IMR-90 (cell line): ENCODE measurements around the gene TMEM121B. TPM values are rescaled to one million over a fixed set of nuclear protein-coding genes. Genes with fewer than 3 reads are reported as not detected.

Experiments used
- ATAC-seq: fragments of 200-7000 bp; cut with Tn5 transposase; 2 replicates; pipeline ENCODE4 v1.9.1; 2020; ENCODE audit warnings: low read depth, mild to moderate bottlenecking, moderate library complexity
- BruUV-seq: library from RNA; stranded (reverse); fragments of 400-500 nt; replicated peaks from 2 replicates; lab custom pipeline; 2021; lab: Mats Ljungman, UMichigan
- CTCF ChIA-PET: fragments of 300-600 bp; formaldehyde crosslinking; extraction: SDS; loops from one replicate; lab custom pipeline; 2021; ENCODE audit warnings: antibody characterized with exemption; lab: Yijun Ruan, JAX
- POLR2A ChIA-PET: fragments of 300-600 bp; sonication (Branson Sonifier 250); formaldehyde crosslinking; loops from one replicate; lab custom pipeline; 2022; ENCODE audit warnings: antibody characterized with exemption; ENCODE audit not compliant: unreplicated experiment; lab: Charles Lee
- DNase-seq: peaks from one replicate; pipeline ENCODE4 v3.0.0; 2013
- H2AFZ ChIP-seq: replicated peaks from 2 replicates; pipeline ENCODE3; 2013; ENCODE audit warnings: low read length, mild to moderate bottlenecking; ENCODE audit not compliant: poor library complexity
- H2AK5ac ChIP-seq: 2 replicates; pipeline ENCODE4 v1.6.1; 2013; ENCODE audit warnings: low read depth, low read length, inconsistent platforms
- H2AK9ac ChIP-seq: replicated peaks from 2 replicates; pipeline ENCODE3; 2013; ENCODE audit warnings: mild to moderate bottlenecking, low read depth, low read length, moderate library complexity; ENCODE audit not compliant: poor library complexity
- H2BK120ac ChIP-seq: 2 replicates; pipeline ENCODE4 v1.6.1; 2013; ENCODE audit warnings: low read depth, low read length, inconsistent platforms
- H2BK15ac ChIP-seq: 3 replicates; pipeline ENCODE4 v1.6.1; 2013; ENCODE audit warnings: low read depth, low read length, inconsistent platforms
- H2BK20ac ChIP-seq: 2 replicates; pipeline ENCODE4 v1.6.1; 2013; ENCODE audit warnings: low read depth, mild to moderate bottlenecking, inconsistent platforms, low read length, moderate library complexity
- H2BK5ac ChIP-seq: 2 replicates; pipeline ENCODE4 v1.6.1; 2013; ENCODE audit warnings: mild to moderate bottlenecking, low read depth, low read length, inconsistent platforms; ENCODE audit not compliant: poor library complexity, severe bottlenecking
- H3K14ac ChIP-seq: replicated peaks from 2 replicates; pipeline ENCODE4 v1.6.1; 2013; ENCODE audit warnings: low read depth, low read length, inconsistent platforms
- H3K18ac ChIP-seq: 2 replicates; pipeline ENCODE4 v1.6.1; 2013; ENCODE audit warnings: low read depth, low read length, control low read depth
- H3K23ac ChIP-seq: 2 replicates; pipeline ENCODE4 v1.6.1; 2013; ENCODE audit warnings: low read depth, low read length, inconsistent platforms
- H3K27ac ChIP-seq: 2 replicates; pipeline ENCODE4 v1.5.1; 2013; ENCODE audit warnings: mild to moderate bottlenecking, control low read depth, low read length; ENCODE audit not compliant: insufficient read depth
- H3K27me3 ChIP-seq: 2 replicates; pipeline ENCODE4 v1.6.1; 2013; ENCODE audit warnings: low read length; ENCODE audit not compliant: control insufficient read depth, insufficient read depth
- H3K36me3 ChIP-seq: 2 replicates; pipeline ENCODE4 v1.6.1; 2013; ENCODE audit warnings: low read length, mixed read lengths; ENCODE audit not compliant: control insufficient read depth, insufficient read depth
- H3K4ac ChIP-seq: 2 replicates; pipeline ENCODE4 v1.6.1; 2013; ENCODE audit warnings: low read depth, low read length, inconsistent platforms
- H3K4me1 ChIP-seq: 2 replicates; pipeline ENCODE4 v1.6.1; 2013; ENCODE audit warnings: low read length, mixed read lengths; ENCODE audit not compliant: control insufficient read depth, insufficient read depth
- H3K4me2 ChIP-seq: 2 replicates; pipeline ENCODE4 v1.6.1; 2013; ENCODE audit warnings: low read depth, mild to moderate bottlenecking, control low read depth, low read length, moderate library complexity
- H3K4me3 ChIP-seq: 2 replicates; pipeline ENCODE4 v1.5.1; 2013; ENCODE audit warnings: low read depth, mild to moderate bottlenecking, control low read depth, low read length, moderate library complexity; ENCODE audit not compliant: insufficient read depth
- H3K56ac ChIP-seq: 2 replicates; pipeline ENCODE4 v1.6.1; 2013; ENCODE audit warnings: low read length, inconsistent platforms; ENCODE audit not compliant: insufficient read depth; ENCODE audit errors: extremely low read depth
- H3K79me1 ChIP-seq, 2 experiments: 2 replicates each; pipeline ENCODE4 v1.6.1; 2013; ENCODE audit warnings: low read length in 2 of 2, inconsistent platforms in 1 of 2, low read depth in 1 of 2
- H3K9ac ChIP-seq: 2 replicates; pipeline ENCODE4 v1.6.1; 2013; ENCODE audit warnings: low read depth, low read length, control low read depth
- H3K9me1 ChIP-seq: 2 replicates; pipeline ENCODE4 v1.6.1; 2013; ENCODE audit warnings: low read length, inconsistent platforms; ENCODE audit not compliant: insufficient read depth
- H3K9me3 ChIP-seq: 2 replicates; pipeline ENCODE4 v1.6.1; 2013; ENCODE audit warnings: low read length; ENCODE audit not compliant: control insufficient read depth, insufficient read depth
- H4K20me1 ChIP-seq: 2 replicates; pipeline ENCODE4 v1.6.1; 2013; ENCODE audit warnings: low read length, inconsistent platforms; ENCODE audit not compliant: insufficient read depth
- H4K5ac ChIP-seq: 2 replicates; pipeline ENCODE4 v1.6.1; 2013; ENCODE audit warnings: mild to moderate bottlenecking, low read depth, low read length, control low read depth
- H4K8ac ChIP-seq, 2 experiments: 2 replicates each; pipeline ENCODE4 v1.6.1; 2013; ENCODE audit warnings: low read depth in 2 of 2, low read length in 2 of 2, control low read depth in 1 of 2, inconsistent platforms in 1 of 2
- H4K91ac ChIP-seq: 2 replicates; pipeline ENCODE4 v1.6.1; 2013; ENCODE audit warnings: low read depth, low read length, inconsistent platforms; ENCODE audit not compliant: insufficient read depth
- BHLHE40 ChIP-seq: fragments of 150-350 bp; IDR thresholded peaks from 2 replicates; pipeline ENCODE4 v1.6.1; 2016; ENCODE audit warnings: mild to moderate bottlenecking, low read depth, low read length
- CEBPB ChIP-seq: IDR thresholded peaks from 2 replicates; pipeline ENCODE4 v1.6.1; 2012; ENCODE audit warnings: low read depth, low read length, improper control_type of control experiment
- CHD1 ChIP-seq: IDR thresholded peaks from 2 replicates; pipeline ENCODE4 v1.6.1; 2012; ENCODE audit warnings: low read depth, low read length, improper control_type of control experiment
- FOS ChIP-seq: fragments of 150-350 bp; IDR thresholded peaks from 2 replicates; pipeline ENCODE4 v1.6.1; 2016; ENCODE audit warnings: low read depth, low read length
- MAFK ChIP-seq: IDR thresholded peaks from 2 replicates; pipeline ENCODE4 v1.6.1; 2012; ENCODE audit warnings: low read depth, low read length, improper control_type of control experiment
- MAZ ChIP-seq: IDR thresholded peaks from 2 replicates; pipeline ENCODE4 v1.6.1; 2012; ENCODE audit warnings: low read depth, mild to moderate bottlenecking, low read length, improper control_type of control experiment, moderate library complexity, borderline replicate concordance
- MXI1 ChIP-seq: IDR thresholded peaks from 2 replicates; pipeline ENCODE4 v1.6.1; 2012; ENCODE audit warnings: low read depth, mild to moderate bottlenecking, low read length, moderate library complexity, borderline replicate concordance
- NFE2L2 ChIP-seq: fragments of 150-350 bp; IDR thresholded peaks from 2 replicates; pipeline ENCODE4 v1.6.1; 2016; ENCODE audit warnings: low read depth, mild to moderate bottlenecking, low read length
- POLR2A ChIP-seq: IDR thresholded peaks from 2 replicates; pipeline ENCODE4 v1.6.1; 2012; ENCODE audit warnings: mild to moderate bottlenecking, low read depth, low read length
- RAD21 ChIP-seq: IDR thresholded peaks from 2 replicates; pipeline ENCODE4 v1.6.1; 2012; ENCODE audit warnings: low read length, improper control_type of control experiment
- RCOR1 ChIP-seq: IDR thresholded peaks from 2 replicates; pipeline ENCODE4 v1.6.1; 2012; ENCODE audit warnings: mild to moderate bottlenecking, low read length, improper control_type of control experiment; ENCODE audit not compliant: insufficient replicate concordance
- RFX5 ChIP-seq: IDR thresholded peaks from 2 replicates; pipeline ENCODE4 v1.8.0; 2012; ENCODE audit warnings: low read depth, mild to moderate bottlenecking, low read length, moderate library complexity
- SMC3 ChIP-seq: fragments of 150-350 bp; IDR thresholded peaks from 2 replicates; pipeline ENCODE4 v1.6.1; 2016; ENCODE audit warnings: low read depth, mild to moderate bottlenecking, antibody characterized with exemption, low read length, moderate library complexity
- dilution Hi-C: fragments of 300-500 bp; cut with HindIII; formaldehyde crosslinking; loops from one replicate; pipeline ENCODE4 v1.14.3; 2018; ENCODE audit warnings: low sequenced_read_pairs; ENCODE audit not compliant: unreplicated experiment
- in situ Hi-C: fragments of 300-500 bp; cut with MboI; formaldehyde crosslinking; loops from 3 replicates; pipeline ENCODE4 v1.14.3; 2019; ENCODE audit warnings: low sequenced_read_pairs, inconsistent platforms, mixed read lengths
- intact Hi-C: fragments of 100-400 bp; cut with micrococcal nuclease; formaldehyde crosslinking; loops from 2 replicates; pipeline ENCODE4 v1.10.0; 2022
- polyA plus RNA-seq, 3 experiments: library from polyadenylated mRNA; depleted of rRNA; stranded (reverse); fragments of >200 nt; gene quantifications; 2 replicates each; pipeline ENCODE4 v1.2.3, GENCODE V29; 2012; ENCODE audit warnings: low replicate concordance in 1 of 3
- total RNA-seq: library from RNA; depleted of rRNA; stranded (reverse); fragments of >200 nt; gene quantifications from 2 replicates; pipeline ENCODE4 v1.2.3, GENCODE V29; 2012
- TF ChIP-seq, protein P1 (sequence below): fragments of 150-350 bp; IDR thresholded peaks from 2 replicates; pipeline ENCODE4 v1.6.1; 2017; ENCODE audit warnings: mild to moderate bottlenecking, antibody characterized with exemption, low read length, low read depth
- TF ChIP-seq, protein P2 (sequence below): fragments of 150-350 bp; IDR thresholded peaks from 2 replicates; pipeline ENCODE4 v1.6.1; 2016; ENCODE audit warnings: low read depth, mild to moderate bottlenecking, low read length, moderate library complexity, borderline replicate concordance
- TF ChIP-seq, protein P3 (sequence below): conservative IDR thresholded peaks from 2 replicates; pipeline ENCODE4 v1.5.1; 2012; ENCODE audit warnings: mild to moderate bottlenecking, low read depth, low read length, improper control_type of control experiment

TMEM121B gene
- total and polyA plus RNA-seq, 2 of the 4 experiments (the other 2 are of a cell fraction) = under 0.01 to 0.29 TPM

DNA sequence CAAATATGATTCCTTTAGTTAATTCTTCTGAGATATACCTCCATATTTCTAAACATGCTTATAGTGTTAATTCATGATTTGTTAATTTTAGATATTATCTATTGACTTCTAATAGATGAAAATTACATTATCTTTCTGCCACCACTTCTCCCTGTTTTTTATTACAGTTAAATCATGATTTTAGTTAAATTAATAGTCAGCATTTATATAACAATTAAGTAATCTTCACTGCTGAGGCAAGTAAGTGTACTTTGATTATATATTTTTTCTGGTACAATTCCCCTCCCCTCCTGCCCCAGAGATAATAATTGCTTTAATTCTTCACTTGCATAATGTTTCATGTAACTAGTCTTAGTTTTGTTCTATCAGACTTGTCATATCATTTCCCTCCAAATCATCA, 30.6 kb downstream of the TMEM121B start:
- Histone ChIP-seq H2BK120ac (no peak overlapping the region), H2BK5ac (no peak overlapping the region), H2AFZ (no peak overlapping the region), H3K36me3 (no peaks in the 10 kb centered on the region), H2AK5ac (no peak overlapping the region), H3K23ac (no peak overlapping the region), H3K18ac (no peak overlapping the region), H3K4me1 (peaks cover 10% of the 10 kb centered on the region), H3K4ac (no peak overlapping the region), H2AK9ac (no peak overlapping the region), H4K5ac (no peak overlapping the region), H3K9ac (no peak overlapping the region), H3K4me3 (no peak overlapping the region), H3K79me1 (peaks cover 17 to 69% of the 10 kb centered on the region in 2 experiments), H4K8ac (no peak overlapping the region), H3K14ac (no peak overlapping the region), H3K9me3 (no peaks in the 10 kb centered on the region), H3K4me2 (no peak overlapping the region), H3K9me1 (peaks cover 10% of the 10 kb centered on the region), H4K91ac (no peak overlapping the region), H2BK15ac (no peak overlapping the region), H4K20me1 (peaks cover 61% of the 10 kb centered on the region), H3K27ac (no peak overlapping the region), H3K56ac (no peak overlapping the region), H3K27me3 (no peaks in the 10 kb centered on the region), H2BK20ac (no peak overlapping the region)
- CTCF ChIA-PET = no interaction called here
- in situ Hi-C loops (loop anchor here (25.0 kb wide), 1 partner anchor 722 kb away; no protein-coding TSS in a partner anchor), dilution Hi-C loops (no loop called here), intact Hi-C loops (no loop called here)
- POLR2A ChIA-PET = no interaction called here
- TF ChIP-seq RFX5 = no peak
- no peak for TF ChIP-seq POLR2A
- TF ChIP-seq, protein P1, sequence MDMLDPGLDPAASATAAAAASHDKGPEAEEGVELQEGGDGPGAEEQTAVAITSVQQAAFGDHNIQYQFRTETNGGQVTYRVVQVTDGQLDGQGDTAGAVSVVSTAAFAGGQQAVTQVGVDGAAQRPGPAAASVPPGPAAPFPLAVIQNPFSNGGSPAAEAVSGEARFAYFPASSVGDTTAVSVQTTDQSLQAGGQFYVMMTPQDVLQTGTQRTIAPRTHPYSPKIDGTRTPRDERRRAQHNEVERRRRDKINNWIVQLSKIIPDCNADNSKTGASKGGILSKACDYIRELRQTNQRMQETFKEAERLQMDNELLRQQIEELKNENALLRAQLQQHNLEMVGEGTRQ = no peak
- TF ChIP-seq MAFK = no peak
- TF ChIP-seq, protein P2, sequence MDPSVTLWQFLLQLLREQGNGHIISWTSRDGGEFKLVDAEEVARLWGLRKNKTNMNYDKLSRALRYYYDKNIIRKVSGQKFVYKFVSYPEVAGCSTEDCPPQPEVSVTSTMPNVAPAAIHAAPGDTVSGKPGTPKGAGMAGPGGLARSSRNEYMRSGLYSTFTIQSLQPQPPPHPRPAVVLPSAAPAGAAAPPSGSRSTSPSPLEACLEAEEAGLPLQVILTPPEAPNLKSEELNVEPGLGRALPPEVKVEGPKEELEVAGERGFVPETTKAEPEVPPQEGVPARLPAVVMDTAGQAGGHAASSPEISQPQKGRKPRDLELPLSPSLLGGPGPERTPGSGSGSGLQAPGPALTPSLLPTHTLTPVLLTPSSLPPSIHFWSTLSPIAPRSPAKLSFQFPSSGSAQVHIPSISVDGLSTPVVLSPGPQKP = no peak
- no peak for TF ChIP-seq SMC3
- TF ChIP-seq RCOR1 = no peak
- TF ChIP-seq FOS = no peak
- no peak for TF ChIP-seq CHD1
- no peak for TF ChIP-seq MAZ
- TF ChIP-seq CEBPB = no peak
- TF ChIP-seq, protein P3, sequence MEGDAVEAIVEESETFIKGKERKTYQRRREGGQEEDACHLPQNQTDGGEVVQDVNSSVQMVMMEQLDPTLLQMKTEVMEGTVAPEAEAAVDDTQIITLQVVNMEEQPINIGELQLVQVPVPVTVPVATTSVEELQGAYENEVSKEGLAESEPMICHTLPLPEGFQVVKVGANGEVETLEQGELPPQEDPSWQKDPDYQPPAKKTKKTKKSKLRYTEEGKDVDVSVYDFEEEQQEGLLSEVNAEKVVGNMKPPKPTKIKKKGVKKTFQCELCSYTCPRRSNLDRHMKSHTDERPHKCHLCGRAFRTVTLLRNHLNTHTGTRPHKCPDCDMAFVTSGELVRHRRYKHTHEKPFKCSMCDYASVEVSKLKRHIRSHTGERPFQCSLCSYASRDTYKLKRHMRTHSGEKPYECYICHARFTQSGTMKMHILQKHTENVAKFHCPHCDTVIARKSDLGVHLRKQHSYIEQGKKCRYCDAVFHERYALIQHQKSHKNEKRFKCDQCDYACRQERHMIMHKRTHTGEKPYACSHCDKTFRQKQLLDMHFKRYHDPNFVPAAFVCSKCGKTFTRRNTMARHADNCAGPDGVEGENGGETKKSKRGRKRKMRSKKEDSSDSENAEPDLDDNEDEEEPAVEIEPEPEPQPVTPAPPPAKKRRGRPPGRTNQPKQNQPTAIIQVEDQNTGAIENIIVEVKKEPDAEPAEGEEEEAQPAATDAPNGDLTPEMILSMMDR = no peak
- TF ChIP-seq NFE2L2 = no peak
- TF ChIP-seq MXI1 = no peak
- no peak for TF ChIP-seq RAD21
- TF ChIP-seq BHLHE40 = no peak
- ATAC-seq (no peak), DNase-seq (no peak)
- no TSS peak for BruUV-seq
